ENCODE measurements around the gene C2CD3.
"Not testable (repeated sequence)": the region's sequence is repeated elsewhere in the genome, so short reads cannot be mapped to it uniquely, and the experiment has no call there.

The C2CD3 gene

GRCh38 chr11:74162681-74163467 lies 7.9 kb downstream of the C2CD3 start:
- DNase-seq (ENCODE audit: low read depth) = no peak

GRCh38 chr11:74159642-74160041 lies 11.2 kb downstream of the C2CD3 start:
- DNase-seq (ENCODE audit: low read depth) = no peak

DNA sequence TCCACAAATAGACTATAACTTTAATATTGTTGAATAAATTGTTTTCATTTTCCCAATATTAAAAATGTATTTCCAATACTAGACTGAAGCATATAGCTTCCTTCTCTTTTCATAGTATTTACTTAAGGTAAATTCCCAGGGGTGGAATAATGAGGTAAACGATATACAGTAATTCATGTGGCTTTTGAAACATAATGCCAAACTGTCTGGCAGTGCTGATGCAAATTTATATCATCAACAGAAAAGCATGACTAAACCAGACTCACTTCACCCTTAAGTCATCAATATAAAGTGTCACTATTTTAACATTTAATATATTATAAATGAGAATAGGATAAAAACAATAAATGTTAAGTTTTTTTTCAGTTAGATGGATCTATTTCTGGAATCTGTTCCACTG lies 13.6 kb downstream of the C2CD3 start:
- DNase-seq (ENCODE audit: low read depth) = no peak

DNA sequence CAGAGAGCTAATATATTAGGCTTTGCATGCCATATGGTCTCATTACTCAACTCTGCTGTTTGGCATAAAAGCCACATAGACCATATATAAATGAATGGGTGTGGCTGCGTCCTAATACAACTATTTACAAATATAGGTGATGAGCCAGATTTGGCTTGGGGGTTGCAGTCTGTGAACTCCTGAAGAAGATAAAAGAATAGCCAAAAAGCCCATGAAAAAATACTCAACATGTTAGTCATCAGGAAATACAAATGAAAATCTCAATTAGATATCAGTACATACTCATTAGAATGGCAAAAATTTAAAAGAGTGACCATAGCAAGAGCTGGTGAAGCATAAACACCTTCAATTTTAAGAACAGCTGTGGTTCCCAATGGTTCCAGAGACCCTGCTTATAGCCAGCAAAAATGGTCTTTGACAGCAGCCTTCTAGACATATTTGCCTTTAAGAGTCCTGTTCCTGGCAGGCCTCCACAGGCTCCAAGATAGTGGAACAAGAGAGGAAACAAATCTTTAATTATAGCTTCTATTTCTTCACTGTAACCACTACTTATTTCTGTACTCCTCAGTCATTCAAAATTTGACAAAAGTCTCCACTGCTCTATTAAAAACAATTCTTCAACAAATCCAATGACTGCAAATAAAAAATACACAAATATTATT lies 16.1 kb downstream of the C2CD3 start:
- no peak for DNase-seq (ENCODE audit: low read depth)

DNA sequence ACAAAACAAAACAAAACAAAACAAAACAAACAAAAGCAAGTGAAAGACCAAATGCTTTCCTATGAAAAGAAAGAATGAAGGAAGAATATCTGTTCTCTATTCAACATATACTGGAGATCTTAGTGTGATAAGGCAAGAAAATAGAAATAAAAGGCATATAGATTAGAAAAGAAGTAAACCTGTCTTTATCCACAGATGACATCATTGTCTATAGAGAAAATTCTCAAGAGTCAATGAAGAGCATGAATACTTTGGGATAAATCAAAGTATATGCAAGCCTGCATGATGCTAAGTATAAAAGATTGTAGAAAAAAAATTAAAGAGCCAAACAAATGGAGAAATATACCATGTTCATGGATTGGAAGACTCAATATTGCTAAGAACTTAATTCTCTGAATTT lies 17.6 kb downstream of the C2CD3 start:
- no peak for DNase-seq (ENCODE audit: low read depth)

- no peak for DNase-seq (ENCODE audit: low read depth)
Observed at GRCh38 chr11:74147199-74147929, 23.4 kb downstream of the C2CD3 start.

GRCh38 chr11:74144592-74144991 lies 26.2 kb downstream of the C2CD3 start:
- DNase-seq (ENCODE audit: low read depth) = no peak

GRCh38 chr11:74142624-74143023 lies 28.2 kb downstream of the C2CD3 start:
- DNase-seq (ENCODE audit: low read depth) = no peak

DNA sequence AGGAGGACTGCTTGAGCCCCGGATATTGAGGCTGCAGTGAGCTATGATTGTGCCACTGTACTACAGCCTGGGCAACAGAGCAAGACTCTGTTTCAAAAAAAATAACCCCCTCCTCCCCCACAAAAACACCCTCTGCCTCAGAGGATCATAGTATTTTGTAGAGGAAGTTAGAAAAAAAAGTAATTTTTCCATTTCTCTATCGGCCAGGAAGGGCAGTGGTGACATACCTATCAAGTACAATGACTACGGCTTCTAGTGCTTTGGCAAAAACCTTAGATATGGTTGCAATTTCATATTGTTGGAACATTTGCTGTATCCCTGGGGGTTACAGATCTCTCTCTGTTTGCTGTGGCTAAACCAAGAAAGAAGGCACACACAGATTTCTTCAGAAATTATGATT lies 28.9 kb downstream of the C2CD3 start:
- DNase-seq (ENCODE audit: low read depth) = no peak

DNA sequence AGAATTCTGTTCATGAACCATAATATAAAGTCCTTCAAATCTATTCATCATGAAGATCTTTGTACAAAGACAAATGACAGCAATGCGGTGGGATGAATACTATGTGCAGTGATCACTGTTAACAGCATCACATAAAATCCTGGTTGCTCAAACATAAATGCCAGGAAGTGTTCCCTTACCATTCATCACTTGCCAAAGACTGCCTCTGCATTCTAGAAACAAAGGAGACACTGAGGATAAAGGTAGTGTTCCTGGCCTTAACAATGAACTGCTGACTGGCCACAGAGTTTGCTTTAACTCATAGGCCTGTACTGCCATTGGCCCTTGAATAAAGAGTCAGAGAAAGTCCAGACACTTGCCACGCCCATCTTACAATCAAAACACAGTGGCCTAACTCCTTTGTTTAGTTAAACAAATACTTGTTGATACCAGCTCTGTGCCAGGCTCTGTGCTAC lies 29.5 kb downstream of the C2CD3 start:
- no peak for DNase-seq (ENCODE audit: low read depth)

DNA sequence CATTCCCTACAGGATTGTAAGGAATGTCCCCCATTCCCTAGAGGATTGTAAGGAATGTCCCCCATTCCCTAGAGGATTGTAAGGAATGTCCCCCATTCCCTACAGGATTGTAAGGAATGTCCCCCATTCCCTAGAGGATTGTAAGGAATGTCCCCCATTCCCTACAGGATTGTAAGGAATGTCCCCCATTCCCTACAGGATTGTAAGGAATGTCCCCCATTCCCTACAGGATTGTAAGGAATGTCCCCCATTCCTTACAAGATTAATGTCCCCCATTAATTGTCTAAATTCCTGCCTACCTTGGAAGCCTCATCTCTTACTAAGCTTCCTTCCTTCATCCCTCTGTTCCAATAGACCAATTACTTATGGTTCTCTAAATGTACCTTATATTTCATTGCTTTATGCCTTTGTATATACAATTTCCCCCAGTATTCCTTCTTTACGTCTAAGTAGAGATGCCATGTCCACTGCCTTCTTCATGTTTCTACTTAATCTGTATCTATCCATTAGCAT lies 30.8 kb downstream of the C2CD3 start:
- DNase-seq (ENCODE audit: low read depth) = not testable (repeated sequence)

DNA sequence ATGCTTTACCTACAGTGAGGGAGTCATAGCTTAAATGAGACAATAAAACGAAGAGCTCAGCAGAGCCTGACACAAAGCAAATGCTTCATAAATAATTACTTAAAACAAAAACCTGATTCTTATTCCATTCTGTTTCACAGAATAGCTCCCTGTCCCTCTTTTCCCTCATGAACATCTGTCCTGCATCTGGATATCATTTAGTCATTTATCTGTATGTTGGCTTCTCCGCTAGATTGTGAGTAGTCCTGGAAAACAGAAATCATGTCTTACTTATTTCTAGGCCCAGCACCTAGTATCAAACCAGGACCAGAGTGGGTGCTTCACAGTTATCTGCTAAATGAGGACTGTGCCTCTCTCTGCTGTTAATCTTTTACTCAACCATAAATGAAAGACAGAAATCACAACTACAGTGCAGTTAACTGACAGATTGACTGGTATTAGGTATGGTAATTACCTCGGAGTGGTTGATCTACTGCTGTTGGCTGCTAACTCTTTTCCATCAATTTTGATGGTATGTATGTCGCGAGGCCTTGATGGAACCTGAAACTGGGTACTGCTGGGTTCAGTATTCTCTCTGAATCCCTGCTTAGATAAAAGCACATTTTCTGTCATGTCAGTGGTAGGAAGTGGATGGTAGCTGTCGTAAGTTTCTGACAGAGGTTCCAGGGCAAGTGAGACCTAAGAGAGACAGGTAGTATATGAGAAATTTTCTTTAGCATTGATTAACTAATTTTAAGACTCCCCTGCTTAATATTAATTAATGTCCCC lies 31.5 kb downstream of the C2CD3 start:
- DNase-seq (ENCODE audit: low read depth) = no peak

DNA sequence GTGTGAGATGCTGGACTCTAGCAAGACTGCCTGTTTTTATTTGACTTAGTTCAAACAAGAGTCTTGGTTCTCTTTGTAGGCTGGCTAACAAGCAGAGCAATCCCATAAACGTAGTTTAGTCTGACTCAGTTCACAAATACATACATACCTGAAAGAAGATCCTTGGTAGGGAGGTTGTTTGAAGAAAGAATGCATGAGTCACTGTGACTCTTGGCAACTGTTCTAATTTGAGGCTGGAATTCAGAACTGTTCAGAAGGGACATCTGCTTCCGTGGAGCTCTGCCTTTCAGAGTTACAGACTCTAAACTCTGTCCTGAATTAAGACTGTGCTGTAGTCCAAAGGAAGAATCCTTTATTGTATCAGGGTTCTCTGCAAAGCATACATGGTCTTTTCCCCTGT lies 32.2 kb downstream of the C2CD3 start:
- no peak for DNase-seq (ENCODE audit: low read depth)

- no peak for DNase-seq (ENCODE audit: low read depth)
Observed at GRCh38 chr11:74138021-74138420, 32.8 kb downstream of the C2CD3 start.

DNA sequence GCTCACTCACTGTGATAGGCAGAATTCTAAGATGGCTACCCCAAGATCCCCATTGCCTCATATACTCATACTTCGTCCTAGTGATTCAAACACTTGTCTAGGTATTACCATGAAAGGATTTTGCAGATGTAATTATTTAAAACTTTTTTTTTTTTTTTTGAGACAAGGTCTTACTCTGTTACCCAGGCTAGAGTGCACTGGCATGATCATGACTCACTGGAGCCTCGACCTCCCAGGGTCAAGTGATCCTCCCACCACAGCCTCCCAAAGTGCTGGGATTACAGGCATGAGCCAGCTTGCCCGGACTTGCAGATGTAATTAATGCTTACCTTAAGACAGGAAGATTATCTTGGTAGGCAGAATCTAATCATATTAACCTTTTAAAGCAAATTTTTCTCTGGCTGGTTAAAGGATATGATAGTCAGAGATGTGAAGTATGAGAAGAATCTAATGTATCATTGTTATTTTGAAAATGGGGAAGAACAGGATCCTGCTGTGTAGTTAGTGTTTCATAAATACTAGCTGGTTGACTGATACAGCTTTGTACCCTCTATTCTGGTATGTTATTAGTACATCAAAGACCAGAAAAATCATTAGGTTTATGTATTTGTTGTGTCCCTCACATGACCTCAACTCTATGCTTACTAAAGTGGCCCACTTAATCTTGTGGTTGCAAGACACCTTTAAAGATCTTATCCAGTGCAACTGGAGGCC lies 35.5 kb downstream of the C2CD3 start:
- no peak for DNase-seq (ENCODE audit: low read depth)

DNA sequence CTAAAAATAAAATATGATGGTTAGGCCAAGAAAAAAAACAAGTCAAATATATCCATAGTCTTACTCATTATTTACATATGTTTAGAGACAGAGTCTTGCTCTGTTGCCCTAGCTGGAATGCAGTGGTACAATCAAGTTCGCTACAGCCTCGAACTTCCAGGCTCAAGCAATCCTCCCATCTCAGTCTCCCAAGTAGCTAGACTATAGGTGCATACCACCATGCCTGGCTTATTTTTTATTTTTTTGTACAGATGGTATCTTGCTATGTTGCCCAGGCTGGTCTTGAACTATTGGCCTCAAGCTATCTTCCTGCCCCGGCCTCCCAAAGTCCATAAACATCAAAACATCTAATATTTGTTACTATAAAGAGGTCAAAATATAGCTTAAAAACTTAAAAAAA lies 36.1 kb downstream of the C2CD3 start:
- no peak for DNase-seq (ENCODE audit: low read depth)

DNA sequence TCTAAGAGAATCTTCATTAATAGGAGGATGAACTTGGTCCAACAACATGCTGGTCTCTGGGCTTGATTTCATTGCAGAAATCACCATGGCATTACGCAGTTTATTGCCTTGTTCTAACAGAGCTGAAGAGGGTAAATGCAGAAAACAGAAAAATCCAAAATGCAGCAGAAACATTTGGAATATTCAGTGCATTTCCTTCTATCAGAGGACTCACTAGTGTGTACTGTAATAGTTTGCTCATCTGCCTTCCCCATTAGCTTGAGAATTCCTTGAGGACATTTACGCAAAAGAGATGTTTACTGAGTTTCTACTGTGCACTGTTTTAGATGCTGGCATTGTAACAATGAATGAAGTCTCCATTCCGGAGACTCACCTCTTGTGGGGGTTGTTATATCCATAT lies 37.4 kb downstream of the C2CD3 start:
- DNase-seq (ENCODE audit: low read depth) = no peak

GRCh38 chr11:74132833-74133232 lies 38.0 kb downstream of the C2CD3 start:
- DNase-seq (ENCODE audit: low read depth) = no peak

DNA sequence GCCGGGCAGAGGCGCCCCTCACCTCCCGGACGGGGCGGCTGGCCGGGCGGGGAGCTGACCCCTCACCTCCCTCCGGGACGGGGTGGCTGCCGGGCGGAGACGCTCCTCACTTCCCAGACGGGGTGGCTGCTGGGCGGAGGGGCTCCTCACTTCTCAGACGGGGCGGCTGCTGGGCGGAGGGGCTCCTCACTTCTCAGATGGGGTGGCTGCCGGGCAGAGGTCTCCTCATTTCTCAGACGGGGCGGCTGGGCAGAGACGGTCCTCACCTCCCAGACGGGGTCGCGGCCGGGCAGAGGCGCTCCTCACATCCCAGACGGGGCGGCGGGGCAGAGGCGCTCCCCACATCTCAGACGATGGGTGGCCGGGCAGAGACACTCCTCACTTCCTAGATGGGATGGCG lies 41.7 kb downstream of the C2CD3 start:
- DNase-seq (ENCODE audit: low read depth) = not testable (repeated sequence)

GRCh38 chr11:74123008-74123448 lies 47.8 kb downstream of the C2CD3 start:
- no peak for DNase-seq (ENCODE audit: low read depth)

GRCh38 chr11:74121804-74122203 lies 49.0 kb downstream of the C2CD3 start:
- DNase-seq (ENCODE audit: low read depth) = no peak
